Measurements from ENCODE around the gene SLC6A12.

The SLC6A12 gene

DNA sequence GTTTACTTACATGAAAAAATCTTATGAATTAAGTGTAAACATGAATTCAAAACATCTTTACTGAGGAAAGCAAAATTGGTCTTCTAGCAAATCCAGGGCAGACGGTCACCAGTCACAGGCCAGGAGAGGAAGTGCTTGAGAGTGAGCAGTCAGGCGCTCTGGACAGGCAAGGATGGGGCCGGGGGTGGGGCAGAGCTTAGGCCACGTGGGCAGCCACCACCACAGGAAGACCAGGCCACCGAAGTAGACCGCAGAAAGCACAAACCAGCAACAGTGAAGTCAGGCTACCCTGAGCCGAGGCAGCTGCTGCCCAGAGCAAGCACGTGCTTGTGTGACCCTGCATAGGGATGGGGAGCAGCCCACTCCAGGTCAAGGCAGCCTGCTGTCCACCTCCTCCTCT is 33.5 kb downstream of the SLC6A12 start:
- in situ Hi-C loops (cut with MboI; ENCODE audit: low sequenced_read_pairs) = no loop called here

DNA sequence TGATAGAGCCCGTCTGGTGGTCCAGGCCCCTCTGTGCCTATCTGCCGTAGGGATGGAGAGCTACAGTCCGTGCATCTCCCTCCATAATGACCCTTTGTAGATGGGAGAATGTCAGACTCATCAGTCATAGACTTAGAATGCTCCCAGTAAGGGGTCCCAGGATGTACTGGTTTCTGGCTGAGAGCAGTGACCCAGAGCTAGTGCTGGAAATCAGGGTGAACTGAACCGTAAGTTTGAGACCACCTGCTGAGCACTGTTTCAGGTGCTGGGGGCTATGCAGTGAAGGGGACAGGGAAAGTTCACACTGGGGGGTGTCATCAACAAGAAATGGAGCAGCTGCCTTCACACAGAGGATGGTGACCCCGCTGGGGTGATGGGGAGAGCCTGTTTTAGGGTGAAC is 34.1 kb downstream of the SLC6A12 start:
- in situ Hi-C loops (cut with MboI; ENCODE audit: low sequenced_read_pairs) = no loop called here

DNA sequence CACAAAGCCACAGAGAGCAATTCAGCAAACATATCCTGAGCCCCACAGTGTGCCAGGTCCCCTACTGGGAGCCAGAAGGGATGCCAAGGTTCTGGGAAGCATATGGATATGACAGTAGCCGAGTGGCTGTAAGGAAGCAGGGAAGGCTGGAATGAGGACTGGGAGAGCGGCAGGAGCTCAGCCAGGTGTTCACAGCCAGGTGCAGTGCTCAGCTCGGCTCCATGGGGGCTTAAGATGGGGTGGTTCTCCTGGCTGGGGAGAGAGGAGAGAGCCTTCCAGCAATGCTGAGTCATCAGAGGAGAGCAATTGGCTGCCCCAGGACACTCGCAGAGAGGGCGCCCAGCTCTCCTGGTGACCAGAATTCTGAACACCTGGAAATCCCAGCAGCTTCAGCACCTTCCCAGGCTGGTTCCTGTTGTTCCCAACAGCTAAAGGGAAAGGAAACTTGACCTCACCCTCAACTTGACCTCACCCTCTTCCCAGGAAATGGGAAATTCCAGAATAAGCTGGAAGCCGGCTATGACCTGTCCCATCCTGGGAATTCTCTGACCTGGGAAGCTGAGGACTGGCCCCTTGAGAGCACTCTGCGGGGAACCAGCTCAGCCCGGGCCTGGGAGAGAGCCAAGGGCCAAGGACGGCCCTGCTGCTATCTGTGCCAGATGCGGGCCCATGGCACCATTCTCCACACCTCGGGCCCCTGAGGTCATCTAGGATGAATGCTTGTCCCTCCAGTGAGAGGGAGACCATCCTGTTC is 34.6 kb downstream of the SLC6A12 start:
- in situ Hi-C loops (cut with MboI; ENCODE audit: low sequenced_read_pairs) = no loop called here

DNA sequence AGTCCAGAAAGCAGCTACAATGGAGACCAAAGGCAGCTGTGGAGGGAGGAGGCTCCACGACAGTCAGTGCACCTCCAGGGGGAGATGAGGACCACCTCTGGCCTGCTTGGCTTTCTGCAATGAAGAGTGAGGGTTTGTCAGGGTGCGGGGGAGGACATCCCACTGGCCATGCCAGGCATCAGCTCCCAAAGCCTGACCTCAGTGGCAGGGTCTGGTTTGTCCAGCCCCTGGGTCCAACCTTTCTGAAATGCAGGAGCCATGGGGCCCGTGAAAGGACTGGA is 35.2 kb downstream of the SLC6A12 start:
- in situ Hi-C loops (cut with MboI; ENCODE audit: low sequenced_read_pairs) = no loop called here

DNA sequence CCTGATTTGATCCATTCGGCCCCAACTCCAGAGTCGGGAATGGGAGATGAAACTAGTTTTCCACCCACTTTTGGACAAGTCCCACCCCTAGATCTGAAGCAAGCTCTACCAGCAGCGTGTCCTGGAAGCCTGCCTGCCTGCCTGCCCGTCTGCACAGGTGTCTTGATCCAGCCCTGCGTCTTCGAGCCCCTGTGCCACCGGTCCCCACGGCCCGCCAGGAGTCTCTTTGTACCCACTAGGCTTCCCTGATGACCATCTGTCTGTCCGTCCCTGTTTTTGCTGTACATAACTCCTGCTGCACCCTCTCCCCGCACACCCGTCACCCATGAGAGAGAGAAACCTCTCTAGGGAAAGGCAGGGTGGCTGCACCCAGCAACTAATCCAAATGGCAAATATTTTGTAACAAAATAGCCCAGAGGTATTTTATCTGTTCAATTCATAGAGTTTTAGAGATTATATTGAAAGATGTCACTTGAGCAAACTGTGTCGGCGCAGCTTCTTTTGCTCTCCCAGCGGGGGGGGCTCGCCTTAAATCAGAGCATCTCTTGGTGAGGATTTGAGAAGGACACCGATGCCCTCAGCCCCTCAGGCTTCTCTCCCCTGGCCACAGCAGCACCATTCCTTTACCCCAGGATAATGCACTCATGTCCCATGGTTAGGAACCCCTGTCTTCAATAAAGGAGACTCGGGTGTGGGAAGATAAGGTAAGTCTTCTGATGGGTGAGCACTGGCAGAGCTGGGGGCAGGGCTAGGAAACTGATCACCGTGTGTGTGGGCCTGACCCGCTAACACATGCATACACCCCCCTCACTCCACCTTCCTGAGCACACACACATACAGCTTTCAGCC is 35.8 kb downstream of the SLC6A12 start:
- in situ Hi-C loops (cut with MboI; ENCODE audit: low sequenced_read_pairs) = no loop called here

DNA sequence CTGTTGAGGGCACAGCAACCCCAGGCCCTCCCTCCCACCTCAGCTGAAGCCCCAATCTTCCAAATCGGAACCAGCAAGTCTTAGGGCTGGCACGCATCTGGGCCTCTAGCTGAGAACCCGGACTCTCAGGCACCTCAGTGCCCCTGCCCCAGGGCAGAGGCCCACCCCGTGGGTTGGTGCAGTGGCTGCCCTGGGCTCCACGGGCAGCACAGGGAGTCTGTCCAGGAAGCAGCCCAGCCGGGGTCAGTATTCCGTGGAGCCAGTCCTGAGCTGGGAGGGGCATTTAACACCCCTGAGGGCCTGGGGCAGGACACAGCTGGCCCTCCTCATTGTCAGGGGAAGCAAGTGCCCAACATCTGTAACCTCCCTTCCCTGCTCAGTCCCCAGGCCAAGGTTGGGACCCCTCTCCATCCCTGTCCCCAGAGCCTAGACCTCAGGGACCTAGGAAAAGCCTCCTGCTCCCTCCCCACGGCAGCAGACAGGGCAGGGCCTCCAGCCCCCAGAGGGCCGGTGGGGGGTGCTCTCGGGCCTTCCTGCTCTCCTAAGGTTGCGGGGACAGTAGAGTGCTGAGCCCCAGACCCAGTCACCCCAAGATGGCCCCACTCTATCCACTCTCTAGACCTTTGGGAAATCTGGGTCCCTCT is 36.5 kb downstream of the SLC6A12 start:
- in situ Hi-C loops (cut with MboI; ENCODE audit: low sequenced_read_pairs) = no loop called here

DNA sequence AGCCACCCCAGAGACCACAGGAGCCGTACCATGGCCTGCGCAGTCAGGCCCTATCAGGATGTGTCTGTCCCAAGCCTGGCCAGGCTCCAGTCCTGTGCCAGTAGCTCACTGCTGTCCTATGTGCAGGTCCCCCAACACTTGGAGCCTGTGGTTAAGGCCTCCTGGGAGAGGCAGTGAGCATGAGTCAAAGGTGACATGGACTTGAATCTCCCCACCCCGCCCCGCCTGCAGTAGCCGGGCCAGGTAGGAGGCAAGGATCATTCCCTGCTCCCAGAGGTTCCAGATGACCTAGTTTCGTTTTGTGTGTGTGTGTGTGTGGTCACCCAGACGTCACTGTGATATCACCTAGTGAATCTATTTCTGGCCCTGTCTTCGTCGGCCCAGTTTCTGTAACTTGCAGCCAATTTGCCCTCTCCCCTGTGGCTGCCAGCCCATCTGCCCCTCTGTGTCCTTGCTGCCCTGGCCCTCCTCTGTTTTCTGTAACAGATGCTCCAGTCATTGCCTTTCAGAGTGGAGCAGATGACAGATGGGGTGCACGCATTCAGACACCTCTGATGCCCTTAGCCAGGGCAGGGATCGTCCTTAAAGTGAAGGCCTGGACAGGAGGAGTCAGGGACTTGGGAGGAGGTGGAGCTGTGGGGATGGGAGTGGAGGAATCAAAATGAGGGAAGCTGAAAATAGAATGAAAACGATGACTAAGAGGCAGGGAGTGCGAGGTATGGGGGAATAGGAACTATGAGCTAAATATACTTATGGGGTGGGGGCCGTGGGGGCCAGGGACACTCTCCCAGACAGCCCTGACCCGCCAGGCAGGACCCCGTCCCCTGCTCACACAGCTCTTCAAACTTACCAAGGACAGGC is 37.4 kb downstream of the SLC6A12 start:
- in situ Hi-C loops (cut with MboI; ENCODE audit: low sequenced_read_pairs) = no loop called here

DNA sequence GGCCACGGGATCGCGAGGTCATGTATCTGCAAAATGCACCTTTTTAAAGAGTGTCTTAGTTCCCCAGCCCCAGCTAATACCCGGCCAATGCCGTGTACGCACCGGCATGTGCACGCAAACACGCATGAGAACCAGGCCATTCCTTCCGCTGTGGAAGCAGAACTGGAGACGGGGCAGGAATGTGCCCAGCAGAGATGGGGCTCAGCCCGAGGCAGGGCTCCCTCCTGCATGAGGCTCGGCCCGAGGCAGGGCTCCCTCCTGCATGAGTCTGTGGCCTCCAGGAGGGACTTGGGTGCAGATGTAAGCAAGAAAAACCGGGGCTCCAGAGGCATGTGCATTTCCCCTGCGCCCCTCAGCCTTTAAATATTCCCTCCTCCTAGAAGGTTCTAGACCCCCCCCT is 38.2 kb downstream of the SLC6A12 start:
- in situ Hi-C loops (cut with MboI; ENCODE audit: low sequenced_read_pairs) = no loop called here

DNA sequence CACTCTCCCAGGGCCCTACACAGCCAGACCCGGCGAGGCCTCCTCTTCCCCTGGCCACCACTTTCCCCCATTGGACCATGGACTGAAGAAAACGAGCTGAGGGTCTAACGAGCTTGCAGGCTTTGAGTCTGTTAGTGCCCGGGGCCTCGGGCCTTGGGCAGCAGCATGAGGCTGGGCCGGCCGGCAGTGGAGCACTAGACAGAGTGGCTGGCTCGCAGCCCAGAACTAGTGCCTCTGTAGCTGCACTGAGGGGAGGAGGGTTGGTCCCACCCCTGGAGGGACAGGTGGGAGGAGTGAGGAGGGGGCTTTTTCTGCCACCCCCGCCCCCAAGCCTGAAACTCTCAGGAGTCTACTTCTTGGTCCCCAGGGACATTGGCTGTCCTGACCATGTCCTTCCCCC is 38.7 kb downstream of the SLC6A12 start:
- in situ Hi-C loops (cut with MboI; ENCODE audit: low sequenced_read_pairs) = no loop called here

DNA sequence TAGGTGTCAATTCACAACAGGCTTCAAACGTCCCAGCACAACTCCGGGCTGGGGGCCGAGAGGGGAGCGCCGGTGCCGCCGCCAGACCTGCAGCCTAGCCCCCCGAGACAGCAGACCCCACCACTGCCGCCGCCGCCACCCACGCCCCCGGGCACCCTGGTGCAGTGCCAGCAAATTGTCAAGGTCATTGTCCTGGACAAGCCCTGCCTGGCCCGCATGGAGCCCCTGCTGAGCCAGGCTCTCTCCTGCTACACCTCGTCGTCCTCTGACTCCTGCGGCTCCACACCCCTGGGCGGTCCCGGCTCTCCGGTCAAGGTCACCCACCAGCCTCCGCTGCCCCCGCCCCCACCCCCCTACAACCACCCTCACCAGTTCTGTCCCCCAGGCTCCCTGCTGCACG is 39.4 kb downstream of the SLC6A12 start:
- in situ Hi-C loops (cut with MboI; ENCODE audit: low sequenced_read_pairs) = no loop called here

DNA sequence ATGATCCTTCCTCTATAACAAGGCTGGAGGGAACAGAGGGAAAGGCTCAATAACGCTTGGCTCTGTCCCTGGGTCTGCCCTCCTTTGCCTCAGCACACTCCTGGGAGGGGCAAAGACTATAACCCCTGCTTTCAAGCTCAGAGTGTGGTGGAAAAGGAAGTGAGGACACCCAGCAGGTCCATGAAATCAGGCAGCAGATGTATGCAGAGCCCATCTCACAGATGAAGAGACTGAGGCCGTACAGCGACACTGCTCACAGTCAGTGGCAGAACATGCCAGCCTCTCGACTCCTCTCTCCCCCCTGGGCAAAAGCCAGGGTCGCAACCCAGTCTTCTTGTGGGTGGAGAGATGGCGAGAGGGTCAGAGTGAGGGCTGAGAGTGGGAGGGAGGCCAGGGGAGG is 39.8 kb downstream of the SLC6A12 start:
- in situ Hi-C loops (cut with MboI; ENCODE audit: low sequenced_read_pairs) = no loop called here

DNA sequence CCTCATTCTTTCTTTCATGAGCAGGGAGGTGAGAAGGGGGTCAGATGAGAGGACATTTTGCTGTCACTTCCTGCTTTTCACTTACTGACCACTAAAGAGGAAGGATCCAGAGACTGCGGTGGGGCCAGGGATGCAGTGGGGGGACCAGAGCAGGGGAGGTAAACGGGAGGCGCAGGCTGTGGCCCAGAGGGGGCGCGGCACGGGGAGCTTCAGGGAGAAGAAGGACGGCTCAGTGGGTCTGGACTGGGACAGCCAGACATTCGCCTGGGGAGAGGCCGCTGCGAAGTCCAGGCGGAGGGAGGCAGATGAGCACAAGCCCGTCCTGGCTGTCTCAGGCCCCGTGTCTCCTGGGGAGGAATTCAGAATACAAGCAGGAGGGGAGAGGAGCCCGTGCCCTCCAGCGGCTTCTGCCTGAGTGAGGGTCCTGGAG is 41.2 kb downstream of the SLC6A12 start:
- in situ Hi-C loops (cut with MboI; ENCODE audit: low sequenced_read_pairs) = no loop called here

DNA sequence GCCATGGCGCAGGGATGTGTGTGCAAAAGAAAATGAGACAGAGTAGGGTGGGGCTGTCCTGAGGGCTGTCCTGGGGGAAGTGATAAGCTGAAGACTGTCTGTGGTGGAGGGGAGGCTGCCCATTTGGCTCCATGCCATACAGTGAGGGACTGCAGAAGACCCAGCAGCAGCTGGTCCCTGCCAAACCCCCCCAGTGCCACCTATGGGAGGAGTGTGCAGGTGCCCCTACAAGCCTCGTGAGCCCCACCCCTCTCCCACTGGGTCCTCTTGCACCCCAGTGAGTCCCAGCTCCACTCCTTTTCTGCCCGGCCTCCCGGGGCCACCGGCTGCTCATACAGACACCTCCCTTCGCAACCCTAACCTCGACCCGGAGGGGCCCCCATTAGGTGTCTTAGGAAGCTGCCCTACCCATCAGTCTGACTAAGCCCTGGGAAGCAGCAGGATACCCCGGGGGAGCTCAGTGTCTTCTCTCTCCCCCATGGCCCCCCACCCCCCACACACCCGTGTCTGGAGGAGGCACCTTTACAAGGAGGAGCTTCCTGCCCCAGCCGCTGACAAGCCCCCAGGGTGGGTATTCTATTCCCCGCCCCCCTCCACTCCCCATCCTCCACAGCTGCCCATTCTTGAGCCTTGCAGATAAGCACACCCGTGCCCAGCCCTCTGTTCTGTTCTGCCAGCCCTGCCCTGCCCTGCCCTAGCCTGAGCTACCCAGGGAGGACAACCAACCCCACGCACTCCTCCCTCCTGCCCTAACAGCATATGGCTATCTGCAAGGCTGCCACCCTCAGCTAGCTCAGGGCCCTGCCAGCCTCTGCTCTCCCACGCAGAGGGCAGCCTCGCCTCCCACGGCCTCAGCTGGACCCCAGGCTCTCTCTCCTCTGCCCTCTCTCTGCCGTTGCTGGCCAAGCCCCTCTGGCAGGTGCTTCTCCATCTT is 41.9 kb downstream of the SLC6A12 start:
- in situ Hi-C loops (cut with MboI; ENCODE audit: low sequenced_read_pairs) = no loop called here

DNA sequence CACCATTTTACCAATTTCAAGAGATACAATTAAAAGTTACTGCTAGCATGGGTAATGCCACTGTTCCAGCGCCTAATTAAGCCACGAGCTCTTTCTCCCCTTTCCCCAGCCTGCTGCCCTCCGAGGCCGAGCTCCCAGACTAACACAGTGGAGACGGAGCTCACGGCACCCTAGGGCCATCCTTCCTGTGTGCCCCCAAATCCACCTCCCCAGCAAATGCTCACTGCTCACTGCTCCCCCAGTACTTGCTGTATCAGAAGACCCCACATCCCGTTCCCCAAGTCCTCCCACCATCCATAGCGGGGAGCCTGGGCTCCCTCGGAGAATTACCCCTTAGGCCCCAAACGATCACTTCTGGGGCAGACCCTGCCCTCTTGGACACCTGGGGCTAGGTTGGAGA is 42.7 kb downstream of the SLC6A12 start:
- in situ Hi-C loops (cut with MboI; ENCODE audit: low sequenced_read_pairs) = no loop called here

DNA sequence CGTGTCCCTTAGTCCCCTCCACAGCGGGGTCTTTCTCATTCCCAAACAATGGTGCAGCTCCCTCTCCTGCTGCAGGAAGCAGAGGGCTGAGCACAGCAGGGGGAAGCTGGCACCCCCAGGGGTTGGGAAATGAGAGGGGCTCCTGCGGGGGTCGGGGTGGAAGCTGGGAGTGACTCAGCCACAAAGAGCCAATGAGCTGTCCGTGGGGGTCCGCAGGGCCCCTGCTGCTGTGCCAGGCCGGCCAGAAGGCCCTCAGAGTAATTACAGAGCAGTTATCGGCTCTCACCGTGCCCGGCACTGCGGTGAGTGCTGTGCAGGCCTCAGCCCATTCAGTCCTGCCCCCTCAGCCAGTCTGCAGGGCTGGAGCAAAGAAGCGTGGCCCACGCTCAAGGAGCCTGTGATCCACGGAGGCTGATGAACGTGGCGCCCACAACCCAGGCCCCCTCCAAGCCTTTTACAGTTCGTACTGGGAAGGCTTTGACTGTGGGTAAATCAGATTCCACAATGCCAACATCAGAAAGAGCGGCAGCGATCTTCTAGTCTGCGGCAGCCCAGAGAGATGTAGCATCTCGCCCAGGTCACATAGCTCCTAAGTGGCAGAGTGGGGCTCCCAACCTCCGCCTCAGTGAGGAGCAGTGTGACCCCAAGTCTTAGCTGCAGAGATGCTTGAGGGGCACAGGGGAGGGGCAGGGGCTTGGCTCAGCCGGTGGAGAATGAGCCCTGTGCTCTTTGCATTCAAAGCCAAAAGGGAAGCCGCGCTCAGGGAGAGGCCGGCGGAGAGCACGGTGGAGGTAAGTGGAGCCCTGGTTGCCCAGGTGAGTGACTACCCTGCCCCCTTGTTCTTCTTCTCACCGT is 43.4 kb downstream of the SLC6A12 start:
- in situ Hi-C loops (cut with MboI; ENCODE audit: low sequenced_read_pairs) = no loop called here

DNA sequence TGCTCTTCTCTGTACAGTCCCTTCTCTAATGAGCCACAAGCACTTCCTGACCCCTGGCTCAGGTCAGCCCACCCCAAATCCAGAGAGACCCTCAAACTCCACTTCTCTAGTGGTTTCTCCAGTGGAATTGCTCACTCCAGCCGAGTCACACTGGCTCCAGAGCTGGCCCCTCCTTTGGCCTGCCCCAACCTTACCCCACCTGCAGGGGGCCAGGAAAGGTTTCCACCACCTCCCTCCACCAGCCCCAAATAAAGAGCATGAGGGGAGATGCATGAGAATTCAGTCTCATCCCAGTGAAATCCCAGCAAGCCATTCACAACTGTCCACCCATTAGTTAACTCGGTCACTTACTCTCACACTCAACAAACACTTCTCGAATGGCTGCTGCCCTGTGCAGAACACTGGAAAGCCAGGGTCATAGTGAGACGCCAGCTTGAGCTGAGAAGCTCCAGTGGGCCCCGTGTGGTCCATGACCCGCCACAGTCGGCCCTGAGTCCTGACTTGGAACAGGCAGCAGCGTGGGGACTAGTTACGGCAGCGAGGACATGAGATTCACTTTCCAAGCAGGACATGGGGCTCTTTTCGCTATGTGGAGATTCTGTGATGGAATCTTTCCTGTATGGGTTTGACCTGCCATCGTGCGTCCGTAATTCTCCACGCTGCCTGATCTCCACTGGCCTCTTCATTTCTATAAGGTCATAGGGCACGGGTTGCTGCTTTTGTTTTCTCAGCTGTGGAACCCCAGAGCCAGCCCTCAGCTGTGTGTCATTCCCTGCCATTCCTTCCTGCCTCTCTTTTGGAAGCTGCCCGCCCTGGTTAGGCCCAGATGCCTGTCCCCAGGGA is 44.2 kb downstream of the SLC6A12 start:
- in situ Hi-C loops (cut with MboI; ENCODE audit: low sequenced_read_pairs) = no loop called here

DNA sequence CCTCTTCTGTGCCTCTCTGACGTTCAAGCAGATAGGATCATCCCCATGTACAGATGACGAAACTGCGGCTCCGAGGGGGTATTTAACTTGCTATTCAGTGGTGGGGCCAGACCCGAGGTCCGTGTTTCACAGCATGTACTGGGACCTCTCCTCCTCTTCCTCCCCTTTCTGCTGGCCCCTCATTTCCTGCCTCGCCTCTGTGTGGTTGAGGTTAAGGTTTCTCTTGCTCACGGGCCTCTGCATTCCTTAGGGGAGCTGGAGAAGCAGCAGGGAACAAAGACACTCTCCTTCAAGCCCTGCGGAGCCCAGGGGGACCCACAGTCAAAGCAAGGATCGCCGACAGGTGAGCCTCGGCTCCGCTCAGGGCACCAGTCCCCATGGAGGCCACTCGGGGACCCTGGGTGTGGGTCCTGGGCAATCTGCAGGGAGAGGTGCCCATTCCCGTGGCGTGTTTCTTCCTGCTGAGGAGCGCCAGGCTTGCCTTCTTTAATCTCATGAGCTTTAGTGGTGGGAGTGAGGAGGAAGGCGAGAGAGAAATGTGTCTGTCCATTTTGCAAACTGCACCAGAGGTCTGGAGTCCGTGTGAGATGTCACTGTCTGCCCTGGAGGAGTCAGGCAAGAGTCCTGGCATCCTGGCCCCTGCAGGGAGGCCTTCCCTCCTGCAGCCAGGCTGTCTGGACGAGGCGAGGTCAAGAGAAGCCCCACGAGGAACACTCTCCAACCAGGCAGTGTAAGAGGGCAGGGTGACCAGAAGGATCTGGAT is 45.0 kb downstream of the SLC6A12 start:
- in situ Hi-C loops (cut with MboI; ENCODE audit: low sequenced_read_pairs) = no loop called here

Measured in hTERT RPE-1 (cell line).